HG03571 (cell line): Measurements from ENCODE around the gene KIF1B.

Experiments
- ATAC-seq: cut with Tn5 transposase; IDR thresholded peaks from one replicate; pipeline ENCODE4 v1.9.1; 2021; ENCODE audit not compliant: unreplicated experiment

KIF1B gene

GRCh38 chr1:10209905-10210810 is at the start of gene KIF1B:
Gene KIF1B (plus strand): TSS chr1:10210570. CDS start chr1:10232329, 21,759 bp downstream.
- ATAC-seq: peak; percentile 95

- ATAC-seq: no peak
Observed at GRCh38 chr1:10160907-10161490, 49.4 kb upstream of the KIF1B start.

GRCh38 chr1:10161541-10162290 is 48.7 kb upstream of the KIF1B start:
- ATAC-seq: no peak

GRCh38 chr1:10168912-10169514 is 41.4 kb upstream of the KIF1B start:
- no peak for ATAC-seq

GRCh38 chr1:10170239-10170574 is 40.2 kb upstream of the KIF1B start:
- ATAC-seq: peak; percentile 72

- ATAC-seq: no peak
Observed at GRCh38 chr1:10171105-10171767, 39.1 kb upstream of the KIF1B start.

- ATAC-seq: no peak
Observed at GRCh38 chr1:10171995-10172669, 38.2 kb upstream of the KIF1B start.

GRCh38 chr1:10173582-10173981 is 36.8 kb upstream of the KIF1B start:
- no peak for ATAC-seq

- no peak for ATAC-seq
Observed at GRCh38 chr1:10177876-10178275, 32.5 kb upstream of the KIF1B start.

GRCh38 chr1:10178597-10179405 is 31.6 kb upstream of the KIF1B start:
- ATAC-seq: no peak

GRCh38 chr1:10179406-10180091 is 30.8 kb upstream of the KIF1B start:
- ATAC-seq: no peak

GRCh38 chr1:10181154-10181553 is 29.2 kb upstream of the KIF1B start:
- no peak for ATAC-seq

- ATAC-seq: no peak
Observed at GRCh38 chr1:10185759-10186158, 24.6 kb upstream of the KIF1B start.

- ATAC-seq: no peak
Observed at GRCh38 chr1:10186331-10187025, 23.9 kb upstream of the KIF1B start.

GRCh38 chr1:10187026-10187334 is 23.4 kb upstream of the KIF1B start:
- ATAC-seq: no peak

GRCh38 chr1:10188133-10188650 is 22.2 kb upstream of the KIF1B start:
- ATAC-seq: no peak

- ATAC-seq: no peak
Observed at GRCh38 chr1:10189659-10190058, 20.7 kb upstream of the KIF1B start.

GRCh38 chr1:10192263-10192662 is 18.1 kb upstream of the KIF1B start:
- ATAC-seq: no peak
